Mammary epithelial cell (primary cell): Measurements from ENCODE around the gene CDNF.

Experiments
- EZH2 ChIP-seq: IDR thresholded peaks from 2 replicates; pipeline ENCODE4 v1.6.1; 2012; ENCODE audit warnings: low read length, inconsistent platforms, borderline replicate concordance
- TF ChIP-seq, protein P1 (sequence below), 2 donors: IDR thresholded peaks in 1 of 2; conservative IDR thresholded peaks in 1 of 2; 2 replicates each; pipeline ENCODE4 v1.5.1; 2011 to 2012; ENCODE audit warnings: inconsistent platforms in 2 of 2, low read length in 2 of 2, mild to moderate bottlenecking in 2 of 2, control low read depth in 1 of 2, low read depth in 1 of 2; ENCODE audit not compliant: insufficient read depth in 1 of 2; ENCODE audit errors: extremely low read depth in 1 of 2

GRCh38 chr10:14770927-14771326, 66.9 kb downstream of the CDNF start:
- TF ChIP-seq, protein P1, sequence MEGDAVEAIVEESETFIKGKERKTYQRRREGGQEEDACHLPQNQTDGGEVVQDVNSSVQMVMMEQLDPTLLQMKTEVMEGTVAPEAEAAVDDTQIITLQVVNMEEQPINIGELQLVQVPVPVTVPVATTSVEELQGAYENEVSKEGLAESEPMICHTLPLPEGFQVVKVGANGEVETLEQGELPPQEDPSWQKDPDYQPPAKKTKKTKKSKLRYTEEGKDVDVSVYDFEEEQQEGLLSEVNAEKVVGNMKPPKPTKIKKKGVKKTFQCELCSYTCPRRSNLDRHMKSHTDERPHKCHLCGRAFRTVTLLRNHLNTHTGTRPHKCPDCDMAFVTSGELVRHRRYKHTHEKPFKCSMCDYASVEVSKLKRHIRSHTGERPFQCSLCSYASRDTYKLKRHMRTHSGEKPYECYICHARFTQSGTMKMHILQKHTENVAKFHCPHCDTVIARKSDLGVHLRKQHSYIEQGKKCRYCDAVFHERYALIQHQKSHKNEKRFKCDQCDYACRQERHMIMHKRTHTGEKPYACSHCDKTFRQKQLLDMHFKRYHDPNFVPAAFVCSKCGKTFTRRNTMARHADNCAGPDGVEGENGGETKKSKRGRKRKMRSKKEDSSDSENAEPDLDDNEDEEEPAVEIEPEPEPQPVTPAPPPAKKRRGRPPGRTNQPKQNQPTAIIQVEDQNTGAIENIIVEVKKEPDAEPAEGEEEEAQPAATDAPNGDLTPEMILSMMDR (conservative IDR thresholded peaks at IDR 0.05 in 1 of 2, IDR thresholded peaks at IDR 0.05 in 1 of 2; ENCODE audit: extremely low read depth in 1 of 2, insufficient read depth in 1 of 2, low read depth in 1 of 2, low read length in 2 of 2): no peak
- TF ChIP-seq EZH2: no peak
